ENCODE measurements around the gene BLMH. TPM values are rescaled to one million over a fixed set of nuclear protein-coding genes. Genes with fewer than 3 reads are reported as not detected.
"Not testable (repeated sequence)": the region's sequence is repeated elsewhere in the genome, so short reads cannot be mapped to it uniquely, and the experiment has no call there.

The BLMH gene
- total RNA-seq, 1 donor from 2014 or later, result 19.8 TPM

- DNase-seq (ENCODE audit: low read depth), result no peak
Observed at GRCh38 chr17:30207655-30208054, 84.1 kb downstream of the BLMH start.

- no peak for DNase-seq (ENCODE audit: low read depth)
Observed at GRCh38 chr17:30203471-30203981, 88.2 kb downstream of the BLMH start.

- not testable (repeated sequence) for DNase-seq (ENCODE audit: low read depth)
Observed at GRCh38 chr17:30200656-30201055, 91.1 kb downstream of the BLMH start.

GRCh38 chr17:30200106-30200505, 91.6 kb downstream of the BLMH start:
- DNase-seq (ENCODE audit: low read depth), result no peak

DNA sequence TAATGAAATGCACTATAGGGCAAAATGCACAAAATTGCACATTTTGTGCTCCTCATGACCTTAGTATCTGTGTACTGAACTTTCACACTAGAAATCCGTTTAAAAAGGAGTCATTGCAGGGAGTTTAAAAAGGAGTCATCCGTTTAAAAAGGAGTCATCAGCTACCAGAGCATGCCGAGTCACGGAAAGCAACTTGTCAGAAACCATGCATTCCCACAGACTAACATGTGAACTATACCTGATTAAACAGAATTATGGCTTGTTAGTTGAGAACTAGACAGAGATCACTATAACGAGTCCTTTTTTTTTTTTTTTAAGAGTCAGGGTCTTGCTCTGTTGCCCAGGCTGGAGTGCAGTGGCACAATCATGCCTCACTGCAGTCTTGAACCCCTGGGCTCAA, 92.1 kb downstream of the BLMH start:
- no peak for DNase-seq (ENCODE audit: low read depth)

Other genes starting within 250 kb of the BLMH start
- 12.4 and 16.3 TPM in 2 replicates for gene NSRP1, start 175.1 kb downstream of the BLMH start, total RNA-seq
- 0.03 TPM in 1 of 2 replicates, not detected in the other for gene SLC6A4, start 56.2 kb downstream of the BLMH start, total RNA-seq
- gene TMIGD1, start 42.1 kb upstream of the BLMH start, total RNA-seq, result not detected in 2 replicates
- 30.8 and 37.7 TPM in 2 replicates for gene CPD, start 87.0 kb upstream of the BLMH start, total RNA-seq
- 16.6 and 20.5 TPM in 2 replicates for gene GOSR1, start 185.5 kb upstream of the BLMH start, total RNA-seq

Measured in myocyte (in vitro differentiated cells).